ENCODE results near the gene TENT5A.

TENT5A gene

DNA sequence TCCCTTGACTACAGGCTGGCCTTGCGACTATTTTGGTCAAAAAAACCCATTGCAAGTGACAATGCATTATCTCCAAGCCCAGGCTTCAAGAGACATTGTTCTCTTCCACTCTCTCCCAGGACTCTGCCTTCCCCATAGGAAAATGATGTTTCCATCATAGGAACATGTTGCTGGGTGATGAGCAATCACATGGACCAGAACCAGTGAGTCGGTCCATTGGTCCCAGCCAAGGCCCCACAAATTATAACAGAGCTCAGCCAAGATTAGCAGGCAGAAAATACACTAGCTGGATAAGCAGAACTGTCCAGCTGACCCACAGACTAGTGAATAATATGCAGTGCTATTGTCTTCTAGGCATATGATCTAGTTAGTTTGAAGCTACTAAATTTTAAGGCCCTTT is 27.4 kb downstream of the TENT5A start:
- Histone ChIP-seq H3K9me3 (ENCODE audit: control insufficient read depth, insufficient read depth, low read depth, low read length) (no peaks in the 10 kb centered on the region), H3K27ac (ENCODE audit: extremely low read depth, low read depth, low read length) (no peak overlapping the region), H3K4me3 (ENCODE audit: low read depth, low read length) (no peak overlapping the region), H3K4me1 (ENCODE audit: control insufficient read depth, insufficient read depth, low read length) (no peaks in the 10 kb centered on the region), H3K36me3 (ENCODE audit: control insufficient read depth in 2 of 2, insufficient read depth in 1 of 2, low read length in 2 of 2) (no peaks in the 10 kb centered on the region)
- no peak for TF ChIP-seq ZNF214 (tag by site-specific recombination; IDR thresholded peaks at IDR 0.05; ENCODE audit: borderline replicate concordance)
- TF ChIP-seq, protein P1, sequence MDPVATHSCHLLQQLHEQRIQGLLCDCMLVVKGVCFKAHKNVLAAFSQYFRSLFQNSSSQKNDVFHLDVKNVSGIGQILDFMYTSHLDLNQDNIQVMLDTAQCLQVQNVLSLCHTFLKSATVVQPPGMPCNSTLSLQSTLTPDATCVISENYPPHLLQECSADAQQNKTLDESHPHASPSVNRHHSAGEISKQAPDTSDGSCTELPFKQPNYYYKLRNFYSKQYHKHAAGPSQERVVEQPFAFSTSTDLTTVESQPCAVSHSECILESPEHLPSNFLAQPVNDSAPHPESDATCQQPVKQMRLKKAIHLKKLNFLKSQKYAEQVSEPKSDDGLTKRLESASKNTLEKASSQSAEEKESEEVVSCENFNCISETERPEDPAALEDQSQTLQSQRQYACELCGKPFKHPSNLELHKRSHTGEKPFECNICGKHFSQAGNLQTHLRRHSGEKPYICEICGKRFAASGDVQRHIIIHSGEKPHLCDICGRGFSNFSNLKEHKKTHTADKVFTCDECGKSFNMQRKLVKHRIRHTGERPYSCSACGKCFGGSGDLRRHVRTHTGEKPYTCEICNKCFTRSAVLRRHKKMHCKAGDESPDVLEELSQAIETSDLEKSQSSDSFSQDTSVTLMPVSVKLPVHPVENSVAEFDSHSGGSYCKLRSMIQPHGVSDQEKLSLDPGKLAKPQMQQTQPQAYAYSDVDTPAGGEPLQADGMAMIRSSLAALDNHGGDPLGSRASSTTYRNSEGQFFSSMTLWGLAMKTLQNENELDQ (tag by site-specific recombination; IDR thresholded peaks at IDR 0.05; ENCODE audit: low read depth): no peak
- TF ChIP-seq HOXC10 (CRISPR knock-in tag; IDR thresholded peaks at IDR 0.05): no peak
- ChIA-PET POLR2A (no interaction called here), CTCF (no interaction called here)

DNA sequence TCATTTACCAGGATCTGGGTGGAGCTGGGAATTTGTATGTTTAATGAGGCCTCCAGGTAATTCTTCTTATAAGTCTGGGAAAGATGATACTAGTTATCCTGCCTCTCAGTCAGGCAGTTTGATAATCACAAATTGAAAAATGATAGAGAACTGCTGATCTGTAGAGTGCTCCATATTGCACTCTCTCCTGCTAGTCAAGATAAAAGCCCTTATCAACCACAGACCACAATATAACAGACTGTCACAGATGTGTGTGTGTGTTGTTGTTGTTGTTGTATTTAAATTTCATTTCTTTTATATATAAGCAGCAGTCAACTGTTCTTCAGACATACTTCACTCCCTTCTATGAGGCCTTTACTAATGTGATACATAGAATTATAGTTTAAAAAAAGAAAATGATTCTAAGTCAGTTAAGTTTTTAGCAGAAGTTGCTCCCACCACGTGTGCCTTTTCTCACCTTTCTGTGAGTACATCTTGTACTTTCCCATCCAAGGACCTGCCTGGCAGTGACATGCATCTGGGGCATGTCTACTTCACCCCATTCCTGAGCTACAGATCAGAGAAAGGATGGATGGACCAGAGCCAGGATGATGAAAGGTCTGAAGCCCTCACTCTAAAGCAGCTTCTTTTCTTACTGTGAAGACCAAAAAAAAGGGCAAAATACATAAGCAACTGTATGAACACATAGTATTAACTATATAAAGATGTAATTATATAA is 29.8 kb downstream of the TENT5A start:
- H3K36me3 ChIP-seq (ENCODE audit: control insufficient read depth in 2 of 2, insufficient read depth in 1 of 2, low read length in 2 of 2): no peaks in the 10 kb centered on the region
- no peaks in the 10 kb centered on the region for H3K9me3 ChIP-seq (ENCODE audit: control insufficient read depth, insufficient read depth, low read depth, low read length)
- no peak overlapping the region for H3K27ac ChIP-seq (ENCODE audit: extremely low read depth, low read depth, low read length)
- ChIA-PET CTCF (interaction anchor here (0.5 kb wide), 1 partner anchor 481 kb away, joined by 3 read pairs; no protein-coding TSS in a partner anchor), POLR2A (no interaction called here)
- H3K4me3 ChIP-seq (ENCODE audit: low read depth, low read length): no peak overlapping the region
- H3K4me1 ChIP-seq (ENCODE audit: control insufficient read depth, insufficient read depth, low read length): no peaks in the 10 kb centered on the region
- no peak for TF ChIP-seq ZNF423 (tag by site-specific recombination; IDR thresholded peaks at IDR 0.05)
- TF ChIP-seq, protein P2, sequence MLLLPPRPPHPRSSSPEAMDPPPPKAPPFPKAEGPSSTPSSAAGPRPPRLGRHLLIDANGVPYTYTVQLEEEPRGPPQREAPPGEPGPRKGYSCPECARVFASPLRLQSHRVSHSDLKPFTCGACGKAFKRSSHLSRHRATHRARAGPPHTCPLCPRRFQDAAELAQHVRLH (tag by site-specific recombination; IDR thresholded peaks at IDR 0.05): no peak
- TF ChIP-seq ZBTB20 (tag by site-specific recombination; IDR thresholded peaks at IDR 0.05): no peak
- TF ChIP-seq EGR2 (tag by site-specific recombination; IDR thresholded peaks at IDR 0.05; ENCODE audit: low read depth): no peak
- TF ChIP-seq ZNF155 (tag by site-specific recombination; IDR thresholded peaks at IDR 0.05): no peak
- TF ChIP-seq ZNF571 (tag by site-specific recombination; IDR thresholded peaks at IDR 0.05): no peak
- TF ChIP-seq ZNF776 (tag by site-specific recombination; IDR thresholded peaks at IDR 0.05; ENCODE audit: borderline replicate concordance): no peak
- no peak for TF ChIP-seq HOXD13 (CRISPR knock-in tag; IDR thresholded peaks at IDR 0.05; ENCODE audit: borderline replicate concordance)
- TF ChIP-seq ZNF843 (tag by site-specific recombination; IDR thresholded peaks at IDR 0.05): no peak
- no peak for TF ChIP-seq ZNF350 (tag by site-specific recombination; IDR thresholded peaks at IDR 0.05)
- no peak for TF ChIP-seq ZNF248 (tag by site-specific recombination; IDR thresholded peaks at IDR 0.05)
- TF ChIP-seq ZNF302 (tag by site-specific recombination; IDR thresholded peaks at IDR 0.05; ENCODE audit: low read depth): no peak
- no peak for TF ChIP-seq ZNF544 (tag by site-specific recombination; IDR thresholded peaks at IDR 0.05)

DNA sequence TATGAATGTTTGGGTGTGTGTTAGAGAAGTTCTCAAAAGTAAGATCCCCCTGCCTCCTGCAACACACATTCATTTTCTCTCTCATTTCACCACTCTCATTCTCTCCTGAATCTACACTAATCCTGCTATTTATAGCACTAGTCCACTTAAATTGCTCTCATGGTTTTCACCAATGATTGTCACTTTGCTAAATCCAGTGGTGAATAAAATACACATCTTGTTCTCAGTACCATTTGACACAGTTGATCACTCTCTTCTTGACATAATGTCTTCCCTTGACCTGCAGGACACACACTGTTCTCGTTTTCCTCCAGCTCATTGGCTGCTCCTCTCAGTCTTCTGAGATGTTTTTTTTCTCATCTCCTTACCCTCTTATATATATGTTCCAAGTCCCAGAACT is 32.1 kb downstream of the TENT5A start:
- TF ChIP-seq ZNF529 (tag by site-specific recombination; IDR thresholded peaks at IDR 0.05; ENCODE audit: insufficient replicate concordance): no peak
- no peak for TF ChIP-seq GLI4 (tag by site-specific recombination; IDR thresholded peaks at IDR 0.05)
- TF ChIP-seq SP7 (tag by site-specific recombination; IDR thresholded peaks at IDR 0.05): no peak
- no peak overlapping the region for H3K4me3 ChIP-seq (ENCODE audit: low read depth, low read length)
- POLR2A ChIA-PET: no interaction called here
- H3K27ac ChIP-seq (ENCODE audit: extremely low read depth, low read depth, low read length): no peak overlapping the region
- H3K4me1 ChIP-seq (ENCODE audit: control insufficient read depth, insufficient read depth, low read length): no peaks in the 10 kb centered on the region
- H3K9me3 ChIP-seq (ENCODE audit: control insufficient read depth, insufficient read depth, low read depth, low read length): no peaks in the 10 kb centered on the region
- no peaks in the 10 kb centered on the region for H3K36me3 ChIP-seq (ENCODE audit: control insufficient read depth in 2 of 2, insufficient read depth in 1 of 2, low read length in 2 of 2)
- CTCF ChIA-PET: no interaction called here
